Smooth muscle cell (in vitro differentiated cells): ENCODE measurements around the gene ANP32A. TPM values are rescaled to one million over a fixed set of nuclear protein-coding genes. Genes with fewer than 3 reads are reported as not detected.

ENCODE experiments used
- DNase-seq: peaks from one replicate; lab custom pipeline; 2025; ENCODE audit not compliant: unreplicated experiment; lab: John Stamatoyannopoulos, UW
- H2AFZ ChIP-seq: fragments of 200-600 bp; sonication (generic); 2 replicates; pipeline ENCODE4 v1.6.0; 2016; ENCODE audit warnings: antibody characterized with exemption, low read depth, mild to moderate bottlenecking
- H3F3A ChIP-seq: fragments of 200-600 bp; sonication (generic); 2 replicates; pipeline ENCODE4 v1.6.0; 2017; ENCODE audit warnings: antibody characterized with exemption, low read depth
- H3K27ac ChIP-seq: fragments of 200-600 bp; sonication (generic); 2 replicates; pipeline ENCODE4 v1.5.1; 2016; ENCODE audit warnings: low read depth, mild to moderate bottlenecking
- H3K27me3 ChIP-seq: fragments of 200-600 bp; sonication (generic); 2 replicates; pipeline ENCODE4 v1.6.1; 2016; ENCODE audit warnings: low read depth, mild to moderate bottlenecking
- H3K36me3 ChIP-seq: fragments of 200-600 bp; sonication (generic); 2 replicates; pipeline ENCODE4 v1.5.1; 2016; ENCODE audit warnings: low read depth
- H3K4me1 ChIP-seq: fragments of 200-600 bp; sonication (generic); 2 replicates; pipeline ENCODE4 v1.5.1; 2016; ENCODE audit warnings: low read depth
- H3K4me2 ChIP-seq: fragments of 200-600 bp; sonication (generic); 2 replicates; pipeline ENCODE4 v1.6.0; 2016; ENCODE audit warnings: mild to moderate bottlenecking
- H3K4me3 ChIP-seq: fragments of 200-600 bp; sonication (generic); 2 replicates; pipeline ENCODE4 v1.5.1; 2016; ENCODE audit warnings: mild to moderate bottlenecking
- H3K79me2 ChIP-seq: fragments of 200-600 bp; sonication (generic); 2 replicates; pipeline ENCODE4 v1.6.0; 2016; ENCODE audit warnings: low read depth, mild to moderate bottlenecking
- H3K9ac ChIP-seq: fragments of 200-600 bp; sonication (generic); 2 replicates; pipeline ENCODE4 v1.6.0; 2016; ENCODE audit warnings: low read depth
- H3K9me3 ChIP-seq: fragments of 200-600 bp; sonication (generic); replicated peaks from 2 replicates; pipeline ENCODE4 v1.5.1; 2016; ENCODE audit warnings: low read depth
- H4K20me1 ChIP-seq: fragments of 200-600 bp; sonication (generic); 2 replicates; pipeline ENCODE4 v1.6.0; 2016; ENCODE audit warnings: low read depth
- CTCF ChIP-seq: fragments of 200-600 bp; sonication (generic); IDR thresholded peaks from 2 replicates; pipeline ENCODE4 v1.5.1; 2017; ENCODE audit warnings: borderline replicate concordance, mild to moderate bottlenecking, antibody characterized with exemption; ENCODE audit not compliant: insufficient read depth, poor library complexity, severe bottlenecking
- WGBS: methylation state at CpG from one replicate; pipeline ENCODE4 v1.1.7; 2016; ENCODE audit warnings: low lambda C conversion rate; 5-methylcytosine and 5-hydroxymethylcytosine counted together
- polyA plus RNA-seq: library from polyadenylated mRNA; unstranded; fragments of >200 nt; fragmentation: Nextera tagmentation; extraction: Ambion mirVana; gene quantifications from 2 replicates; pipeline ENCODE4 v1.2.1, GENCODE V29; 2016
- total RNA-seq: library from RNA; depleted of rRNA; stranded (reverse); fragments of >200 nt; gene quantifications from 2 replicates; pipeline ENCODE4 v1.2.3, GENCODE V29; 2014

ANP32A gene
- total and polyA plus RNA-seq, 2 experiments from 2014 or later = 63.1 to 93.7 TPM

GRCh38 chr15:68807249-68807648, 13.4 kb downstream of the ANP32A start:
- no peaks in the 10 kb centered on the region for H3K36me3 ChIP-seq
- WGBS = 55% methylated on average over 9 of the region's 11 CpGs
- no peak overlapping the region for H3K9ac ChIP-seq
- H3K27me3 ChIP-seq = no peaks in the 10 kb centered on the region
- no peak for TF ChIP-seq CTCF
- no peaks in the 10 kb centered on the region for H3K9me3 ChIP-seq
- H3K79me2 ChIP-seq = peaks cover 99% of the 10 kb centered on the region
- no peak overlapping the region for H3K4me3 ChIP-seq
- H2AFZ ChIP-seq = no peak overlapping the region
- H3K4me2 ChIP-seq = no peak overlapping the region
- DNase-seq = no peak
- H4K20me1 ChIP-seq = peaks cover 100% of the 10 kb centered on the region
- H3K4me1 ChIP-seq = peaks cover 15% of the 10 kb centered on the region
- no peak overlapping the region for H3K27ac ChIP-seq
- H3F3A ChIP-seq = peaks cover 7% of the 10 kb centered on the region

GRCh38 chr15:68806220-68807060, 14.3 kb downstream of the ANP32A start:
- H3K27ac ChIP-seq = no peak overlapping the region
- WGBS = 70% methylated on average over 9 of the region's 9 CpGs
- DNase-seq = no peak

GRCh38 chr15:68802373-68802772, 18.3 kb downstream of the ANP32A start:
- no peak for TF ChIP-seq CTCF
- Histone ChIP-seq H4K20me1 (peaks cover 100% of the 10 kb centered on the region), H3K36me3 (no peaks in the 10 kb centered on the region), H3K4me3 (no peak overlapping the region), H3K27me3 (no peaks in the 10 kb centered on the region), H2AFZ (no peak overlapping the region), H3K9me3 (no peaks in the 10 kb centered on the region), H3K79me2 (peaks cover 96% of the 10 kb centered on the region), H3K9ac (no peak overlapping the region), H3F3A (peaks cover 12% of the 10 kb centered on the region), H3K4me2 (no peak overlapping the region), H3K27ac (no peak overlapping the region), H3K4me1 (peaks cover 12% of the 10 kb centered on the region)
- over 99% methylated on average over 8 of the region's 8 CpGs for WGBS
- no peak for DNase-seq

More at GRCh38 chr15:68806220-68807060, 14.3 kb downstream of the ANP32A start:
- H3K4me1 ChIP-seq = peaks cover 14% of the 10 kb centered on the region
- no peaks in the 10 kb centered on the region for H3K36me3 ChIP-seq
- no peak overlapping the region for H2AFZ ChIP-seq
- no peaks in the 10 kb centered on the region for H3K9me3 ChIP-seq
- no peak overlapping the region for H3K4me3 ChIP-seq
- H3K4me2 ChIP-seq = no peak overlapping the region
- no peak overlapping the region for H3K9ac ChIP-seq
- peaks cover 7% of the 10 kb centered on the region for H3F3A ChIP-seq
- peaks cover 99% of the 10 kb centered on the region for H3K79me2 ChIP-seq
- peaks cover 100% of the 10 kb centered on the region for H4K20me1 ChIP-seq
- no peak for TF ChIP-seq CTCF
- H3K27me3 ChIP-seq = no peaks in the 10 kb centered on the region

GRCh38 chr15:68801572-68802148, 19.0 kb downstream of the ANP32A start:
- DNase-seq = no peak
- TF ChIP-seq CTCF = no peak
- no peaks in the 10 kb centered on the region for H3K9me3 ChIP-seq
- H3K36me3 ChIP-seq = no peaks in the 10 kb centered on the region
- peaks cover 13% of the 10 kb centered on the region for H3F3A ChIP-seq
- H3K4me1 ChIP-seq = peaks cover 12% of the 10 kb centered on the region
- no peak overlapping the region for H3K4me3 ChIP-seq
- H4K20me1 ChIP-seq = peaks cover 100% of the 10 kb centered on the region
- peaks cover 98% of the 10 kb centered on the region for H3K79me2 ChIP-seq
- H2AFZ ChIP-seq = no peak overlapping the region
- H3K27ac ChIP-seq = no peak overlapping the region
- 93% methylated on average over 4 of the region's 4 CpGs for WGBS
- no peak overlapping the region for H3K9ac ChIP-seq
- no peaks in the 10 kb centered on the region for H3K27me3 ChIP-seq
- H3K4me2 ChIP-seq = no peak overlapping the region
